ENCODE measurements around the gene RTKN. TPM values are rescaled to one million over a fixed set of nuclear protein-coding genes. Genes with fewer than 3 reads are reported as not detected.
A peak's percentile ranks its signal among the peaks of the same experiment; 100 is the strongest.

Gene RTKN
- total and polyA plus RNA-seq, 2 of the 13 experiments (the other 11 are each of a cell fraction or from before 2014, with no cell fraction given), result 159 to 166 TPM

DNA sequence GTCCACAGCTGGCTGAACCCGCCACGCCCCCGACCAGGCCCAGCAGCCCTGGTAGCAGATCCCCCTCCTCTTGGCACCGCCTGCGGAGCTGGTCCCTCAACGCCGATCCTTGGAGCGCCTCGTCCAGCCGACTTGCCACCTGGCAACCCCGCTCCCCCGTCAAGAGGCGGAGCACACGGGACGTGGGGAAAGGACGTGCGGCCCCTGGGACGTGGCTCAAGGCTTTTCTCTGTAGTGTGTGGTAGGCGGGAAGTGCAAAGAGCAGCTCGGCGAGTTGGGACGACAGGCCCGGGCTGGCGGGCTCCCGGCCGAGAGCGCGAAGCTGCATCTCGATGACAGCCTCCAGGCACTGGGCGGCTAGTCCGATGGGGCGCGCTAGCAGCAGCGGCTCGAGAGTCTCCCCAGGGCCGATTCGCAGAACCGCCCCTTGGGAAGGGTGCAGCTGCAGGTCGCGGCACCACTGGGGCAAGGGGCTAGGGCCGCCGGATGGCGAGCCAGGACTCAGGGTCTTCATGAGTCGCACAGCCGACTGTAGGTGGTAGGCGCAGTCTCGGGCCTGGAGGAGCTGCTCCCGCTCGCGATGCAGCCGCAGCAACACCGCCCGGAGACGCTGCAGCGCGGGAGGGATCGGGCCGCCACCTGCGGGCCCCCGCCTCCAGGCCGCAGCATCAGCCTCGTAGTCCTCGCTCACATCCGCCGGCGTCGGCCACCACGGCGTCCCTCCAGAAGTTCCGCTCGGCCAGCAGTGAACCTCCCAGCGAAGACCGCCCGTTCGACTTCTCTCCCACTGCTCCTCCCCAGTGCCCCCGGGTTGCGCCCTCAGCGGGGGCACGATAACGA lies 40.4 kb upstream of the RTKN start (continued):
- TF ChIP-seq ZBTB10 (CRISPR knock-in tag; IDR thresholded peaks at IDR 0.05; ENCODE audit: borderline replicate concordance), result peak; percentile 68
- TF ChIP-seq ARNT2 (CRISPR knock-in tag; IDR thresholded peaks at IDR 0.05; ENCODE audit: low read depth), result no peak; the same call in 1 of the 2 replicates
- TF ChIP-seq GLI4 (CRISPR knock-in tag; IDR thresholded peaks at IDR 0.05; ENCODE audit: borderline replicate concordance), result no peak
- TF ChIP-seq ATF4 (CRISPR knock-in tag; IDR thresholded peaks at IDR 0.05), result no peak
- no peak for TF ChIP-seq SOX13 (IDR thresholded peaks at IDR 0.05)
- 0 out of 4 replicates have a peak, but pooled peaks of 1 of the 2 experiments have one; percentile 21 for TF ChIP-seq SOX13 (CRISPR knock-in tag; conservative IDR thresholded peaks at IDR 0.05 in 1 of 2, IDR thresholded peaks at IDR 0.05 in 1 of 2)
- TF ChIP-seq ZFP91 (CRISPR knock-in tag; IDR thresholded peaks at IDR 0.05; ENCODE audit: borderline replicate concordance), result no peak; the same call in none of the 2 replicates
- no peak for TF ChIP-seq TRIM22 (IDR thresholded peaks at IDR 0.05)
- peak; percentile 92 for TF ChIP-seq IKZF4 (CRISPR knock-in tag; IDR thresholded peaks at IDR 0.05; ENCODE audit: borderline replicate concordance, low read depth, not compliant biosample characterization)
- no peak for TF ChIP-seq ZNF432 (CRISPR knock-in tag; IDR thresholded peaks at IDR 0.05; ENCODE audit: borderline replicate concordance)
- no peak for TF ChIP-seq TBX3 (IDR thresholded peaks at IDR 0.05; ENCODE audit: borderline replicate concordance)
- peak; percentile 92; the same call in 1 of the 2 replicates for TF ChIP-seq ZNF232 (CRISPR knock-in tag; IDR thresholded peaks at IDR 0.05; ENCODE audit: borderline replicate concordance)
- TF ChIP-seq AKAP8 (CRISPR knock-in tag; IDR thresholded peaks at IDR 0.05), result peak; percentile 18; the same call in 1 of the 2 replicates
- TF ChIP-seq, protein P1, sequence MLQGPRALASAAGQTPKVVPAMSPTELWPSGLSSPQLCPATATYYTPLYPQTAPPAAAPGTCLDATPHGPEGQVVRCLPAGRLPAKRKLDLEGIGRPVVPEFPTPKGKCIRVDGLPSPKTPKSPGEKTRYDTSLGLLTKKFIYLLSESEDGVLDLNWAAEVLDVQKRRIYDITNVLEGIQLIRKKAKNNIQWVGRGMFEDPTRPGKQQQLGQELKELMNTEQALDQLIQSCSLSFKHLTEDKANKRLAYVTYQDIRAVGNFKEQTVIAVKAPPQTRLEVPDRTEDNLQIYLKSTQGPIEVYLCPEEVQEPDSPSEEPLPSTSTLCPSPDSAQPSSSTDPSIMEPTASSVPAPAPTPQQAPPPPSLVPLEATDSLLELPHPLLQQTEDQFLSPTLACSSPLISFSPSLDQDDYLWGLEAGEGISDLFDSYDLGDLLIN (CRISPR knock-in tag; IDR thresholded peaks at IDR 0.05; ENCODE audit: borderline replicate concordance), result no peak
- TF ChIP-seq, protein P2, sequence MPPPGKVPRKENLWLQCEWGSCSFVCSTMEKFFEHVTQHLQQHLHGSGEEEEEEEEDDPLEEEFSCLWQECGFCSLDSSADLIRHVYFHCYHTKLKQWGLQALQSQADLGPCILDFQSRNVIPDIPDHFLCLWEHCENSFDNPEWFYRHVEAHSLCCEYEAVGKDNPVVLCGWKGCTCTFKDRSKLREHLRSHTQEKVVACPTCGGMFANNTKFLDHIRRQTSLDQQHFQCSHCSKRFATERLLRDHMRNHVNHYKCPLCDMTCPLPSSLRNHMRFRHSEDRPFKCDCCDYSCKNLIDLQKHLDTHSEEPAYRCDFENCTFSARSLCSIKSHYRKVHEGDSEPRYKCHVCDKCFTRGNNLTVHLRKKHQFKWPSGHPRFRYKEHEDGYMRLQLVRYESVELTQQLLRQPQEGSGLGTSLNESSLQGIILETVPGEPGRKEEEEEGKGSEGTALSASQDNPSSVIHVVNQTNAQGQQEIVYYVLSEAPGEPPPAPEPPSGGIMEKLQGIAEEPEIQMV (CRISPR knock-in tag; IDR thresholded peaks at IDR 0.05; ENCODE audit: low read depth), result no peak
- peak; percentile 53; the same call in 1 of the 2 replicates for TF ChIP-seq ZSCAN25 (CRISPR knock-in tag; IDR thresholded peaks at IDR 0.05)
- no peak for TF ChIP-seq U2AF2 (IDR thresholded peaks at IDR 0.05; ENCODE audit: low read depth, low read length)
